ENCODE measurements around the gene ASXL3. TPM values are rescaled to one million over a fixed set of nuclear protein-coding genes. Genes with fewer than 3 reads are reported as not detected.

ASXL3 gene
- total and polyA plus RNA-seq, 2 donors: 1.1 to 16.8 TPM

DNA sequence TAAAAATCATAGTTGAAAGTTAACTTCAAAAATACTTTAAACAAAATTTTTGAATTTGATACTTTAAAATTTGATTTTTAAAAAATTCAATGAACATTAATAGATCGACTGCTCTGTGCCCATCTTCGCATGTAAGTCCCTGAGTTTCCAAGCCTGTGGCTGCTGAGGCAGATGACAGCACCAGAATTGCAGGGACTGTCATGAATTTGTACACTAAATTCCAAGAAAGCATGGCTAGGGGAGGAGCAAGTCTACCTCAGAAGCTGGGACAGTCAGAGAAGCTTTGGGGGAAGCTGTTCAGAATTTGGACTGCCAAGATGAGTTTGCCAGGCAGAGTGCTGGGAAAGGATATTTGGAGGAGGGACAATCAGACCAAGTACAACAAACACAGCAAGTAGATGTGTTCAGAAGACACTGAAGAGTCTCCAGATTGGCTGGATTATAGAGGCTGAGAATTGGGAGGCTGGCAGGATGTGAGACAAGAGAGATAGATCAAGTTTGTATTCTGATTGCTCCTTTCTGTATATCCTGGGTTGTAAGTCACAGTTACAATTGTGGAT is 79.0 kb downstream of the ASXL3 start:
- no peaks in the 10 kb centered on the region for H3K36me3 ChIP-seq (ENCODE audit: insufficient read depth)
- H3K4me1 ChIP-seq (ENCODE audit: insufficient read depth): no peaks in the 10 kb centered on the region
- H3K4me3 ChIP-seq (ENCODE audit: low read depth, low read length): no peak overlapping the region
- no peak overlapping the region for H3K27ac ChIP-seq (ENCODE audit: low read depth)
- 73% methylated on average over 2 of the region's 2 CpGs for WGBS
- DNase-seq (ENCODE audit: extremely low spot score): no peak

- no peak overlapping the region for H3K4me3 ChIP-seq (ENCODE audit: low read depth, low read length)
- no peaks in the 10 kb centered on the region for H3K36me3 ChIP-seq (ENCODE audit: insufficient read depth)
- H3K4me1 ChIP-seq (ENCODE audit: insufficient read depth): no peaks in the 10 kb centered on the region
- 89% methylated on average over 2 of the region's 2 CpGs for WGBS
- H3K27ac ChIP-seq (ENCODE audit: low read depth): no peak overlapping the region
- DNase-seq (ENCODE audit: extremely low spot score): no peak
Measured at GRCh38 chr18:33660696-33661310, 82.8 kb downstream of the ASXL3 start.

DNA sequence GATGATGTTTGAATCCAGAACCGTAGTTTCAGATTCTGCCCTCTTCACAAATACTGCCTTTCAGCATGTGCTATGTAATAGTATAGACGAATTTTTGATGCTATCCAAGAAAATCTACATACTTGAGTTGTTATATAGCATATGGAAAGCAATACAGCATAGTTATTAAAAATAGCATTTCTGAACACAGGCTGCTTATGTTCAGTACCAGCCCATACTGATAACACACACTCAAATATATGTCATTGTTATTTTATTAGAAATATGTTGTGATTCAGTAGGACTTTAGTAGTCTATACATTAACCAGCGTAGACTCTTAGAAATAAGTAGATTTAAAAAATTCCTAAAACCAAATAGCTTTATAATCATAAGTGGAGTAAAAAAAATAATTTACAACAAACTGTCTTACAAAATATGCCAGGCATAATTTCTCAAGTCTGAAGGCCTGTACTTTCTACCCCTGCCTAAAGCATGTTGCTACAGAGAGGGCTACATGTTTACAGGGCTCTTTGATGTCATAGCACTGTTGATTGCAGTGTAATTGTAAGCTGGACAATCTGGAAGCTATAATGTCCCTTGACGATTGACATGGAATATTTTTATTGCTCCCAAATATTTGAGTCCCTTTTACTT is 86.3 kb downstream of the ASXL3 start:
- Histone ChIP-seq H3K27ac (ENCODE audit: low read depth) (no peak overlapping the region), H3K4me1 (ENCODE audit: insufficient read depth) (no peaks in the 10 kb centered on the region), H3K4me3 (ENCODE audit: low read depth, low read length) (no peak overlapping the region), H3K36me3 (ENCODE audit: insufficient read depth) (no peaks in the 10 kb centered on the region)
- WGBS: 69% methylated on average over 4 of the region's 4 CpGs
- DNase-seq (ENCODE audit: extremely low spot score): no peak

DNA sequence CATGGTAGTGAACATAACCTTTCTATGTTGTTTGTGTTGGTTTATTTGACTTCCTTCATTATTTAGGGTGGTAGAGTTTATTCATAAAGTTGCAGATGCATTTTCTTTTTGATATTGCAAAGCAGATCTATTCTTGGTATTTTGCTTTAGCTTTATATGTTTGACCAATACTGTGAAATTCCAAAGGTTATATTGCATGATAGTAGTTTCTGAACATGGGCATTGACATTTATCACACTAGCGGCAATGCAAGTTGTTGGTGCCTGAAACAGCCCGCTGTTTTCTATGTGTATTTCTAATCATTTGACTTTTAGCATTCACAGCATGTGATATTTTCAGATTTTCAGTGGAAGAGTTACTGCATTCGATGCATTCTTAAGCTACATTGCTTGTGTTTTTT is 87.2 kb downstream of the ASXL3 start:
- H3K4me1 ChIP-seq (ENCODE audit: insufficient read depth): no peaks in the 10 kb centered on the region
- no peak overlapping the region for H3K27ac ChIP-seq (ENCODE audit: low read depth)
- no peak overlapping the region for H3K4me3 ChIP-seq (ENCODE audit: low read depth, low read length)
- no peak for DNase-seq (ENCODE audit: extremely low spot score)
- 86% methylated on average over 3 of the region's 3 CpGs for WGBS
- no peaks in the 10 kb centered on the region for H3K36me3 ChIP-seq (ENCODE audit: insufficient read depth)

- Histone ChIP-seq H3K36me3 (ENCODE audit: insufficient read depth) (no peaks in the 10 kb centered on the region), H3K4me1 (ENCODE audit: insufficient read depth) (no peaks in the 10 kb centered on the region), H3K27ac (ENCODE audit: low read depth) (no peak overlapping the region), H3K4me3 (ENCODE audit: low read depth, low read length) (no peak overlapping the region)
- no peak for DNase-seq (ENCODE audit: extremely low spot score)
Measured at GRCh38 chr18:33665641-33666040, 87.6 kb downstream of the ASXL3 start.

DNA sequence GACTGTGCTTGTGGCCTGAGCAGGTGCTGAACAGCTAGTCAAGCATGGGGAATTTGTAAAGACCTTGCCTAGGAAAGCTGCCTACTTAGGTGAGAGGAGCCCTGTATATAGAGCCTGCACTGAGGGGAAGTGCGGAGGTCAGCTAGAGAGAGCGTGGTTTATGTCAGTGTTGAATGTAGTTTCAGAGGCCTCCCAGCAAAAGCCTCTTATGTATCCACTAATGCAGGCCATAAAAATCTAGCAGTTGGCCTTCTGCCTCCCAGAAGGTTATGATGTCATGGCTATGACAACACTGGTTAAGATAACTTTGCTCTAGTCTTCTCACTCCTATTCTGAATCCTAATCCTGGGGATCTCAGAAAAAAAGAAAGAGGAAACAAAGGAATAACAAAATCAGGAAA is 88.9 kb downstream of the ASXL3 start:
- DNase-seq (ENCODE audit: extremely low spot score): no peak
- Histone ChIP-seq H3K4me3 (ENCODE audit: low read depth, low read length) (no peak overlapping the region), H3K27ac (ENCODE audit: low read depth) (no peak overlapping the region), H3K36me3 (ENCODE audit: insufficient read depth) (no peaks in the 10 kb centered on the region), H3K4me1 (ENCODE audit: insufficient read depth) (no peaks in the 10 kb centered on the region)
- WGBS: 87% methylated on average over 2 of the region's 2 CpGs

GRCh38 chr18:33669589-33669988 is 91.6 kb downstream of the ASXL3 start:
- no peak for DNase-seq (ENCODE audit: extremely low spot score)
- no peaks in the 10 kb centered on the region for H3K36me3 ChIP-seq (ENCODE audit: insufficient read depth)
- 61% methylated on average over 5 of the region's 5 CpGs for WGBS
- H3K4me3 ChIP-seq (ENCODE audit: low read depth, low read length): no peak overlapping the region
- H3K27ac ChIP-seq (ENCODE audit: low read depth): no peak overlapping the region
- H3K4me1 ChIP-seq (ENCODE audit: insufficient read depth): no peaks in the 10 kb centered on the region

DNA sequence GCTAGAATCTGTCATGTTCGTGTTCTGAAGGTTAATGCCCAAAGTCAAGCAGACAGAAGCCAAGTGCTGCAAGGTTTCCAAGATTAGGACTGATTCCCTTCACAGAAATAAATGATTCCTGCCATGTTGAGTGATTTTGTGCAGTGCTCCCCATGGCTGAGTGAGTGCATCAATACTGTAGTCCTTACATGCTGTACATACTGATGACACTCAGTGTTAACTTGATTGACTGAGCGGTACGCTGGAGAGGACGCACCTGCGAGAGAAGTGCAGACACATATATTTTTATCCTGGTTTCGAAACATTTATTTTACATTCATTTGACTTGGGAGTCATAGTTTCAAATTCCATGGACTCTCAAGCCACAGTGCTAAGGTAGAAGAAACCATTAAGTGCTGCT is 92.0 kb downstream of the ASXL3 start:
- H3K4me3 ChIP-seq (ENCODE audit: low read depth, low read length): no peak overlapping the region
- H3K4me1 ChIP-seq (ENCODE audit: insufficient read depth): no peaks in the 10 kb centered on the region
- WGBS: 96% methylated on average over 6 of the region's 6 CpGs
- DNase-seq (ENCODE audit: extremely low spot score): no peak
- H3K36me3 ChIP-seq (ENCODE audit: insufficient read depth): no peaks in the 10 kb centered on the region
- no peak overlapping the region for H3K27ac ChIP-seq (ENCODE audit: low read depth)

- WGBS: 93% methylated on average over 4 of the region's 4 CpGs
- Histone ChIP-seq H3K4me1 (ENCODE audit: insufficient read depth) (no peaks in the 10 kb centered on the region), H3K4me3 (ENCODE audit: low read depth, low read length) (no peak overlapping the region), H3K36me3 (ENCODE audit: insufficient read depth) (no peaks in the 10 kb centered on the region), H3K27ac (ENCODE audit: low read depth) (no peak overlapping the region)
- DNase-seq (ENCODE audit: extremely low spot score): no peak
Measured at GRCh38 chr18:33673689-33674088, 95.7 kb downstream of the ASXL3 start.

- H3K36me3 ChIP-seq (ENCODE audit: insufficient read depth): no peaks in the 10 kb centered on the region
- no peak for DNase-seq (ENCODE audit: extremely low spot score)
- 41% methylated on average over 1 of the region's 1 CpG for WGBS
Measured at GRCh38 chr18:33676593-33676992, 98.6 kb downstream of the ASXL3 start.

DNA sequence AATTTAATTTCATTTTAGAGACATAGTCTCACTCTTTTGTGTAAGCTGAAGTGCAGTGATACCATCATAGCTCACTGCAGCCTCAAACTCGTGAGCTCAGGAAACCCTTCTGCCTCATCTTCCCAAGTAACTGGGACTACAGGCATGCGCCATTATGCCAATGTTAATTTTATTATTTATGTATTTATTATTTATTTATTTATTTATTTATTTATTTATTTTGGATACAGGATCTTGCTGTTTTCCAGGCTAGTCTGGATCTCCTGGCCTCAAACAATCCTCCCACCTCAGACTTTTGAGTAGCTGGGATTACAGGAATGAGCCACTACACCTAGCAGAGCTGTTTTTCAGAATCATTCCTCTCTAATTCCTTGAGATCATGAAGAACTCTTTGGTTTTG is 99.9 kb downstream of the ASXL3 start:
- H3K36me3 ChIP-seq (ENCODE audit: insufficient read depth): no peaks in the 10 kb centered on the region
- DNase-seq (ENCODE audit: extremely low spot score): no peak
- 97% methylated on average over 2 of the region's 2 CpGs for WGBS
- H3K4me3 ChIP-seq (ENCODE audit: low read depth, low read length): no peak overlapping the region
- no peaks in the 10 kb centered on the region for H3K4me1 ChIP-seq (ENCODE audit: insufficient read depth)
- H3K27ac ChIP-seq (ENCODE audit: low read depth): no peak overlapping the region

More at GRCh38 chr18:33676593-33676992, 98.6 kb downstream of the ASXL3 start:
- no peaks in the 10 kb centered on the region for H3K4me1 ChIP-seq (ENCODE audit: insufficient read depth)
- H3K4me3 ChIP-seq (ENCODE audit: low read depth, low read length): no peak overlapping the region
- no peak overlapping the region for H3K27ac ChIP-seq (ENCODE audit: low read depth)

GRCh38 chr18:33682436-33682835 is 104.4 kb downstream of the ASXL3 start:
- H3K4me1 ChIP-seq (ENCODE audit: insufficient read depth): no peaks in the 10 kb centered on the region
- H3K4me3 ChIP-seq (ENCODE audit: low read depth, low read length): no peak overlapping the region
- no peak for DNase-seq (ENCODE audit: extremely low spot score)
- H3K27ac ChIP-seq (ENCODE audit: low read depth): no peak overlapping the region
- 97% methylated on average over 6 of the region's 6 CpGs for WGBS
- H3K36me3 ChIP-seq (ENCODE audit: insufficient read depth): no peaks in the 10 kb centered on the region

- WGBS: 88% methylated on average over 2 of the region's 2 CpGs
- Histone ChIP-seq H3K36me3 (ENCODE audit: insufficient read depth) (no peaks in the 10 kb centered on the region), H3K4me1 (ENCODE audit: insufficient read depth) (no peaks in the 10 kb centered on the region), H3K27ac (ENCODE audit: low read depth) (no peak overlapping the region), H3K4me3 (ENCODE audit: low read depth, low read length) (no peak overlapping the region)
- no peak for DNase-seq (ENCODE audit: extremely low spot score)
Measured at GRCh38 chr18:33694593-33694992, 116.6 kb downstream of the ASXL3 start.

DNA sequence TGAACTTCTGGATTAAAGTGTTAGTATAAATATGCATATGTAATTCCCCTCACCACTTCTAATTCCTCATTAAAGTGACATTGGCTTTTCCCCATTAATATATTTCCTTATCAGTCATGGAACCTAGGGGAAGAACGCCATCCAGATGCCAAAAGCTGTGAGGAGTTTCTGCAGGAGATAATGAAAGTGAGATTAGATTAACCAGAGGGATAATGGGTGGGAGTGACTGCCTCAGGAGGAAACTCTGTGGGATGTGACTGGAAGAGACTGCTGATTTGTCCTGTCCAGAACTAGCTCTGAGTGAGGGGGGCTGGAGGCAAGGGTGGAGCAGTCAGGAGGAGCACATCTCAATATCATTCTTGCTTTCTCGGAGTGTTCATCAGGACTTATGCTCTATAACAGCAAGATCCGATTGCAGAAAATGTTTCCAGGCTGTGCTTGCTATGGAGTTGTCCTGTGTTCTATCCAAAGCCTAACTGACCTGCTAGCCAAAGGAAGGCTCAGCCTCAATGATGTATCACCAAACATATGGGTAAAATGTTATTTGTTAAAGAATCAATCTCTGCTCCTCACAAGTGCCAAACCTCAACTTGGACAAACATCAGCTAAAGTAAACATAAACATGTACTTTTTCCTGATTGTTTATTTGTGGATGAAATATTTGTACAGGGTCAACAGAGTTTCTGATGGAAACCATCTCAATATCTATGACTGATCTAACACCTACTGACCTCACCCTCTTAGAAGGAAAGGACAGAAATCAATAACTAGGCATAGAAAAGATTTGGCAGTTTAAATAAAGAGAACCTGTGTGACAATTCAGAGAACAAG is 118.5 kb downstream of the ASXL3 start:
- Histone ChIP-seq H3K27ac (ENCODE audit: low read depth) (no peak overlapping the region), H3K36me3 (ENCODE audit: insufficient read depth) (no peaks in the 10 kb centered on the region), H3K4me1 (ENCODE audit: insufficient read depth) (no peaks in the 10 kb centered on the region), H3K4me3 (ENCODE audit: low read depth, low read length) (no peak overlapping the region)
- no peak for DNase-seq (ENCODE audit: extremely low spot score)
- 77% methylated on average over 3 of the region's 3 CpGs for WGBS
